NCI-H2029 treated with DMSO at 0.1 percent for 48 hours (cell line): Measurements from ENCODE around the gene TRAF3IP1.

Experiments
- DNase-seq: peaks from one replicate; lab custom pipeline; 2025; lab: John Stamatoyannopoulos, UW

Gene TRAF3IP1

DNA sequence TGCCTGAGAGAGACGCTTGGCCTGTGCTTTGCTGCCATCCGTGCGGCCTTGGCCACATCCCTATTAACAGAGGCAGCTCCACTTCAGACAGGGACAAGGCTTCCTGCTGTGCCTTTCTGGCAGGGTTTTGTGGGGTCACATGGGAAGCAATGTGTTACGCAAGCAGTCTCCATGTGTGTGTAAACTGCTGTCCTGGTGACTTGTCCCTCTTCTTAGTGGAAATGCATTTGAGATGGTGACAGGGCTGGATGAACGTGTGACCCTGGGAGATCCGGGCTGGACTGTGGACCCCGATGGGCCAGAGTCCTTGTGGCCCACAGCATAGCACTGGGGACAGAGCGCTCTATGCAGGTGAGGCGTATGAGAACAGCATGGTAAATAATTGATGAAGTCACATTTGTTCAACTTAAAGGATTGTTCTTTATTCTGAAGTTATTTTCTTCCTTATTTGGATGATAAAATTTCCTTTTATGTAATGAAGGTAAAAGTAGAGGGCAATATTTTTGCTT lies 129.6 kb downstream of the TRAF3IP1 start:
- DNase-seq = no peak

DNA sequence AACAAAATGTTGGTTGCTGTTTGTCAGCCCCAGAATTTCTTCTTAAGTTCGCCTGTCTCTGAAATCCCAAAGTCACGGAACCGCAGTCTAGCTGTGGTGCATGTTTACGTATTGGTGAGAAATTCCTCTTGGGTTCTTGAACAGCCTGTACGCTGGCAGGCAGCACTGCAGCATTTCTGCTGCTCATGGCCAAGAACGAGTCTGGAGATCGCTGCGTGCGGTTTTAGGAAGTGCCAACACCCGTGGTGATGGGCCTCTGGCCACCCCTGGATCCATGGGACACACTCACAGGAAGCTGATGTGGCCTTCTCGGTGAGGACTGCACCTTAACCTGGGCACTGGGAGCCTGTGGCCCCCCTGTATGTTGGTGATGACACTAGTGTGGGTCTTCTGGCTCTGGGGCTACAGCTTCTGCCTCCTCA lies 130.1 kb downstream of the TRAF3IP1 start:
- DNase-seq = no peak
